H1 (cell line): ENCODE data around the gene XPO1.

Experiments used
- BRCA1 ChIP-seq: IDR thresholded peaks from 2 replicates; pipeline ENCODE4 v1.6.1; 2012; ENCODE audit warnings: low read depth, low read length, improper control_type of control experiment
- CREB1 ChIP-seq: IDR thresholded peaks from 2 replicates; pipeline ENCODE4 v1.6.1; 2012; ENCODE audit warnings: inconsistent platforms
- EP300 ChIP-seq, 2 experiments: IDR thresholded peaks; 1 replicate in 1 of 2; 2 replicates in 1 of 2; pipeline ENCODE4 v1.6.1; 2011 to 2012; ENCODE audit warnings: low read depth in 2 of 2, low read length in 2 of 2, mild to moderate bottlenecking in 2 of 2, borderline replicate concordance in 1 of 2, inconsistent platforms in 1 of 2, moderate library complexity in 1 of 2
- EZH2 ChIP-seq: fragments of 200-600 bp; sonication (generic); IDR thresholded peaks from 2 replicates; pipeline ENCODE4 v1.7.1; 2012; ENCODE audit warnings: low read depth, mild to moderate bottlenecking, moderate library complexity, low read length, inconsistent platforms; ENCODE audit not compliant: severe bottlenecking
- POLR2A ChIP-seq, 2 experiments: IDR thresholded peaks; 1 replicate in 1 of 2; 2 replicates in 1 of 2; pipeline ENCODE4 v1.6.1; 2011; ENCODE audit warnings: low read depth in 2 of 2, low read length in 2 of 2, mild to moderate bottlenecking in 2 of 2; ENCODE audit errors: control extremely low read depth in 1 of 2
- POLR2AphosphoS5 ChIP-seq: IDR thresholded peaks from 2 replicates; pipeline ENCODE4 v1.6.1; 2011; ENCODE audit warnings: low read depth, low read length
- RFX5 ChIP-seq: IDR thresholded peaks from 2 replicates; pipeline ENCODE4 v1.6.1; 2011; ENCODE audit warnings: low read depth, low read length, improper control_type of control experiment, borderline replicate concordance
- RNF2 ChIP-seq: fragments of 200-900, 300-1000 bp; sonication (generic); IDR thresholded peaks from 2 replicates; pipeline ENCODE4 v1.7.1; 2016; ENCODE audit warnings: borderline replicate concordance, low read depth, mild to moderate bottlenecking, antibody characterized with exemption, low read length; ENCODE audit not compliant: poor library complexity, severe bottlenecking; ENCODE audit errors: missing control alignments
- SP2 ChIP-seq: IDR thresholded peaks from 2 replicates; pipeline ENCODE4 v1.6.1; 2012; ENCODE audit warnings: mild to moderate bottlenecking, low read length, inconsistent platforms
- TCF12 ChIP-seq: IDR thresholded peaks from 2 replicates; pipeline ENCODE4 v1.6.1; 2011; ENCODE audit warnings: low read depth, mild to moderate bottlenecking, low read length
- YY1 ChIP-seq: IDR thresholded peaks from 2 replicates; pipeline ENCODE4 v1.6.1; 2011; ENCODE audit warnings: low read depth, mild to moderate bottlenecking, low read length
- TF ChIP-seq, protein P1 (sequence below): IDR thresholded peaks from 2 replicates; pipeline ENCODE4 v1.6.1; 2012; ENCODE audit warnings: inconsistent platforms
- TF ChIP-seq, protein P2 (sequence below), 3 experiments: IDR thresholded peaks; 1 replicate in 2 of 3; 2 replicates in 1 of 3; pipeline versions ENCODE4 v1.5.1 to v1.6.1; 2011; ENCODE audit warnings: low read length in 3 of 3, mild to moderate bottlenecking in 3 of 3, inconsistent platforms in 2 of 3, low read depth in 1 of 3, moderate library complexity in 1 of 3; ENCODE audit not compliant: insufficient read depth in 1 of 3; ENCODE audit errors: control extremely low read depth in 1 of 3

DNA sequence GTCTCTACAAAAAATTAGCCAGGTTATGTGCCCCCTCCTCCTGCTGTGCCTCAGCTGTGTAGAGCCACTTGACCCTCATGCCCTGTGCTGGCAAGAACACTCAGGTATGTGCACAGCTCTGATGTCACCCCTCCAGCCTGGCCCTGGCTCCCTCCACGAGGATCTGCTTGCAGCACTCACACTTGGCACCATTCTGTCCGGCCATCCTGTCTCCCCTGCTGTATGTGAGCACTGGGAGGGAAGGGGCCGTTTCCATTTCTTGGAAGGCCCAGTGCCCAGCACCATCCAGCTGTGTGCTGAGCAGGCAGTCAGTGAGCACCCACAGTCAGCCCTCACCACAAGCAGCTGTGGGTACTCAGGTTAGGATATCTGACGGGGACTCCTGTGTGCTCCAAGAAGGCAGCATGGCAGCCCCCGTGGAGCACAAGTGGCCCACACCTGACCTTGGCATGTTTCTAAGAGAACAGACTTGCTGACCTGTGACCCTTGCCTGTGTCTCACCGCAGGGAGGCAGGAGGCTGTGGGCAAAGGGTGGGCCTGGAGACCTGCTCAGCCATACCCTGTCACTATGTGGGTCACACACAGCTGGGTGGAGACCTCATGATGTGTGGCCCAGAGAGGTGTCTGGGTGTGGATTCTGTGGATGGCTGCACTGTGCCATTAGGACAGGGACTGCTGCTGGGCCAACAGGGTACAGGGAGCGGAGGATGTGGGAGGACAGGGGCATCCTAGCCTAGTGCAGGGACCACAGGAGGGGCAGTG is 98.7 kb downstream of the XPO1 start:
- TF ChIP-seq, protein P1, sequence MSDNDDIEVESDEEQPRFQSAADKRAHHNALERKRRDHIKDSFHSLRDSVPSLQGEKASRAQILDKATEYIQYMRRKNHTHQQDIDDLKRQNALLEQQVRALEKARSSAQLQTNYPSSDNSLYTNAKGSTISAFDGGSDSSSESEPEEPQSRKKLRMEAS, result no peak
- TF ChIP-seq RNF2 (no peak), RFX5 (no peak), SP2 (no peak), TCF12 (no peak), BRCA1 (no peak), POLR2AphosphoS5 (no peak), CREB1 (no peak), POLR2A (IDR thresholded peaks at IDR 0.05; ENCODE audit: control extremely low read depth in 1 of 2, low read depth in 2 of 2, low read length in 2 of 2) (no peak), YY1 (no peak), EP300 (IDR thresholded peaks at IDR 0.05; ENCODE audit: borderline replicate concordance in 1 of 2, low read depth in 2 of 2, low read length in 2 of 2) (no peak), EZH2 (no peak)
- TF ChIP-seq, protein P2, sequence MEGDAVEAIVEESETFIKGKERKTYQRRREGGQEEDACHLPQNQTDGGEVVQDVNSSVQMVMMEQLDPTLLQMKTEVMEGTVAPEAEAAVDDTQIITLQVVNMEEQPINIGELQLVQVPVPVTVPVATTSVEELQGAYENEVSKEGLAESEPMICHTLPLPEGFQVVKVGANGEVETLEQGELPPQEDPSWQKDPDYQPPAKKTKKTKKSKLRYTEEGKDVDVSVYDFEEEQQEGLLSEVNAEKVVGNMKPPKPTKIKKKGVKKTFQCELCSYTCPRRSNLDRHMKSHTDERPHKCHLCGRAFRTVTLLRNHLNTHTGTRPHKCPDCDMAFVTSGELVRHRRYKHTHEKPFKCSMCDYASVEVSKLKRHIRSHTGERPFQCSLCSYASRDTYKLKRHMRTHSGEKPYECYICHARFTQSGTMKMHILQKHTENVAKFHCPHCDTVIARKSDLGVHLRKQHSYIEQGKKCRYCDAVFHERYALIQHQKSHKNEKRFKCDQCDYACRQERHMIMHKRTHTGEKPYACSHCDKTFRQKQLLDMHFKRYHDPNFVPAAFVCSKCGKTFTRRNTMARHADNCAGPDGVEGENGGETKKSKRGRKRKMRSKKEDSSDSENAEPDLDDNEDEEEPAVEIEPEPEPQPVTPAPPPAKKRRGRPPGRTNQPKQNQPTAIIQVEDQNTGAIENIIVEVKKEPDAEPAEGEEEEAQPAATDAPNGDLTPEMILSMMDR (IDR thresholded peaks at IDR 0.05; ENCODE audit: control extremely low read depth in 1 of 3, insufficient read depth in 1 of 3, low read depth in 1 of 3, low read length in 3 of 3), result no peak
